Muscle layer of duodenum (tissue), 2 donors: Measurements from ENCODE around the gene MMP28.
"Not testable (repeated sequence)": the region's sequence is repeated elsewhere in the genome, so short reads cannot be mapped to it uniquely, and the experiment has no call there.

ENCODE experiments used
- H3K27ac ChIP-seq: one replicate; pipeline ENCODE4 v1.7.0; 2013; ENCODE audit warnings: mild to moderate bottlenecking, low read length
- H3K27me3 ChIP-seq: one replicate; pipeline ENCODE4 v1.7.0; 2013; ENCODE audit warnings: low read depth, mild to moderate bottlenecking, control low read depth, low read length
- H3K36me3 ChIP-seq, 2 donors: one replicate each; pipeline ENCODE4 v1.7.0; 2013; ENCODE audit warnings: low read length in 2 of 2, control low read depth in 1 of 2, mild to moderate bottlenecking in 1 of 2; ENCODE audit not compliant: insufficient read depth in 2 of 2, control insufficient read depth in 1 of 2
- H3K4me1 ChIP-seq, 2 donors: one replicate each; pipeline ENCODE4 v1.7.0; 2013; ENCODE audit warnings: low read length in 2 of 2, mild to moderate bottlenecking in 2 of 2, control low read depth in 1 of 2, moderate library complexity in 1 of 2; ENCODE audit not compliant: insufficient read depth in 2 of 2, control insufficient read depth in 1 of 2
- H3K4me3 ChIP-seq, 2 donors: one replicate each; pipeline ENCODE4 v1.7.0; 2013; ENCODE audit warnings: low read length in 2 of 2, low read depth in 1 of 2, mild to moderate bottlenecking in 1 of 2
- H3K9me3 ChIP-seq, 2 donors: one replicate each; pipeline ENCODE4 v1.7.0; 2013; ENCODE audit warnings: low read length in 2 of 2, control low read depth in 1 of 2, mild to moderate bottlenecking in 1 of 2; ENCODE audit not compliant: control insufficient read depth in 1 of 2
- donor health status: healthy.

MMP28 gene

DNA sequence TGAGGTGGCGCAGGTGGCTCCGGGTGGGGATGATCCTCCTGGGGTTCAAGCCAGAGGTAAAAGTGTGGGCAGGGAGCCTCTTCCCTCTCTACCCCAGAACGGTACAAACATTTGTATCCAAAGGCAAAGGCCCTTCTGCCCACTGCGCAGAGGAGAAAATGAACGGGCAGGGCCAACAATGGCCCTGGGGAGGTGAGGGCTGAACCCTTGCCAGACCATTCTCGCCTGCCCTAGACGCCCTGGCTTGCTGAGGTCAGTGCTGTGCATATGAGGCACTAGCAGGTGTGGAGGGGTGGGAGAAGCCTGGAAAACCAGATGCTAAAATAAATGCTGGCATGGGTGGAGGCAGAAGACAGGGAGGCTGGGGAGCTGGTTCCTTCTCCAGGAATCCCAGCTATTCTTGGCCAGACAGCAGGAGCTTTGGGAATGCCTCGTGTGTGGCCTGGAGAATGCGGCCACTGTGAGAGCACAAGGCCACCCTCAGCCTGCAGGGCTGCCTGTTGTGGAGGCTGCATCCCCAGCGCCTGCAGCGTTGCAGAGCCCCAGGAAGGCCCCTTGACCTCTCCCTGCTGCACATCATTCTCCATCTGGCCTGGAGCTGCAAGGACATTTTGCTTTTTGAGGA lies 30.2 kb downstream of the MMP28 start:
- no peak overlapping the region for H3K27ac ChIP-seq
- H3K9me3 ChIP-seq = no peaks in the 10 kb centered on the region
- peaks cover 0 to 15% of the 10 kb centered on the region in 2 donors for H3K4me1 ChIP-seq
- H3K36me3 ChIP-seq = no peaks in the 10 kb centered on the region
- H3K4me3 ChIP-seq = no peak overlapping the region
- no peaks in the 10 kb centered on the region for H3K27me3 ChIP-seq

DNA sequence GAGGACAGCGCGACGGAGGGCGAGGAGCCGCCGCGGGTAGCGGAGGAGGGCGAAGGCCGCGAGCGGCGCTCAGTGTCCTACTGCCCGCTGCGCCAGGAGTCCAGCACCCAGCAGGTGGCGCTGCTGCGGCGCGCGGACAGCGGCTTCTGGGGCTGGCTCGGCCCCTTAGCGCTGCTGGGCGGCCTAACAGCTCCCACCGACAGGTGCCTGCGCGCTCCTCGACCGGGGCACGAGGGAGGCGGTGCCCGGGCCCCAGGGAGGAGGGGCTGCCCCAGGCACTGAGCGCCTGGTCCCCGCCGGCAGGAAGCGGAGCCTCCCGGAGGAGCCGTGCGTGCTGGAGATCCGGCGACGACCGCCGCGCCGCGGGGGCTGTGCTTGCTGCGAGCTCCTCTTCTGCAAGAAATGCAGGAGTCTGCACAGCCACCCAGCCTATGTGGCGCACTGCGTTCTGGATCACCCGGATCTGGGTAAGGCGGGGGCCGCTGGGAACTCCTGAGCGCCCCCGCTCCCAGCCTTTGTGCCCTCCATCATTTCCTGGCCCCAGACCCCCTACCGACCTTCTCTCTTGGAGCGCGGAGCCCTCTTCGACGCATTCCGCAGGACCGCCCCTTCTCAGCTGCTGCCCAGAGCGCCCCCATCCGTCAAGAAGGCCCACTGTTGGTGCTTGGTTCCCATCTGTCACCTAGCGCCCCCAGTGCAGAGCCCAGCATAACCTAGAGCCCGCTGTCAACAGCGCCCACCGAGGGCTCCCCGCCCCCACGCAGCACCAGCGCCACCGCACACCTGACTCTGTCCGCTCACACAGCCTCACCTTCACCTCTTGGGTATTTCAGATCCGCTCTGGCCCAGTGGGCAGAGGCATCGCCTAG lies 31.1 kb downstream of the MMP28 start:
- Histone ChIP-seq H3K27ac (no peak overlapping the region), H3K36me3 (no peaks in the 10 kb centered on the region), H3K4me1 (peaks cover 0 to 15% of the 10 kb centered on the region in 2 donors), H3K4me3 (peak overlapping the region; percentile 26 to 73), H3K9me3 (no peaks in the 10 kb centered on the region), H3K27me3 (no peaks in the 10 kb centered on the region)

DNA sequence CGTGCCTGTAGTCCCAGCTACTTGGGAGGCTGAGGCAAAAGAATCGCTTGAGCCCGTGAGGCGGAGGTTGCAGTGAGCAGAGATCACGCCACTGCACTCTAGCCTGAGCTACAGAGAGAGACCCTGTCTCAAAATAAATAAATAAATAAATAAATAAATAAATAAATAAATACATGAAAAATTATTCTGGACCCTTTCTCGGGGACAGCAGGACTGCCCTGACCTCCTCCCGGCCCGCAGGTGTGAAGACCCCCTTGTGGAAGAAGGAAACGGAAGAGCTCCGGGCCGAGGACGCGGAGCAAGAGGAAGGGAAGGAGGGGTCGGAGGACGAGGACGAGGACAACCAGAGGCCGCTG lies 31.7 kb downstream of the MMP28 start:
- H3K4me1 ChIP-seq = peaks cover 0 to 15% of the 10 kb centered on the region in 2 donors
- no peaks in the 10 kb centered on the region for H3K9me3 ChIP-seq
- H3K4me3 ChIP-seq = peak overlapping the region in 1 of 2 donors; percentile 73
- H3K27me3 ChIP-seq = no peaks in the 10 kb centered on the region
- H3K27ac ChIP-seq = no peak overlapping the region
- no peaks in the 10 kb centered on the region for H3K36me3 ChIP-seq

- Histone ChIP-seq H3K4me3 (no peak overlapping the region), H3K27ac (no peak overlapping the region), H3K9me3 (no peaks in the 10 kb centered on the region), H3K36me3 (no peaks in the 10 kb centered on the region), H3K4me1 (peaks cover 0 to 15% of the 10 kb centered on the region in 2 donors), H3K27me3 (no peaks in the 10 kb centered on the region)
Observed at GRCh38 chr17:35761601-35762000, 33.8 kb downstream of the MMP28 start.

DNA sequence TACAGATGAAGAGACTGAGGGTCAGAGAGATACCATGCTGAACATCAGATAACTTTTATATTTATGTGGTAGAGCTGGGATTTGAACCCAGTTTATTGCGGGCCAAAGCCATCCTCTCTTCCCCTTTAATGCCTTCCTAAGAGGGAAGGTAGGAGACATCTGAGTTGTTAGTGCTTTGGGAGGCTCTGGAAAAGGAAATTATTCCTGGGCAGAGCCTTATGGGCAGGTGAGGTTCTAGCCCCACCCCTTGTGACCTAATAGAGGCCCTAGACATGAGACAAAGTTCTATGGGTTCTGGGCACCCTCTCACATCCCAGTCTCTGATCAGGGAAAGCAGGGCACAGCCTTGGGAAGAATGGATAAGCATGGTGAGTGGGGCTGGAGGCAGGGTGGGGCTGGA lies 34.9 kb downstream of the MMP28 start, which contains the start of gene C17orf50:
Gene C17orf50, plus strand, starts transcription at position 301 of the 400 bp plus-strand sequence. Its CDS starts 55 bp downstream, at position 356.
- H3K27ac ChIP-seq = no peak within 1 kb of the TSS
- H3K4me1 ChIP-seq = peaks cover 0 to 14% of the 10 kb centered on the region in 2 donors
- no peaks in the 10 kb centered on the region for H3K9me3 ChIP-seq
- no peak within 1 kb of the TSS for H3K4me3 ChIP-seq
- H3K27me3 ChIP-seq = no peaks in the 10 kb centered on the region
- no peaks in the 10 kb centered on the region for H3K36me3 ChIP-seq

DNA sequence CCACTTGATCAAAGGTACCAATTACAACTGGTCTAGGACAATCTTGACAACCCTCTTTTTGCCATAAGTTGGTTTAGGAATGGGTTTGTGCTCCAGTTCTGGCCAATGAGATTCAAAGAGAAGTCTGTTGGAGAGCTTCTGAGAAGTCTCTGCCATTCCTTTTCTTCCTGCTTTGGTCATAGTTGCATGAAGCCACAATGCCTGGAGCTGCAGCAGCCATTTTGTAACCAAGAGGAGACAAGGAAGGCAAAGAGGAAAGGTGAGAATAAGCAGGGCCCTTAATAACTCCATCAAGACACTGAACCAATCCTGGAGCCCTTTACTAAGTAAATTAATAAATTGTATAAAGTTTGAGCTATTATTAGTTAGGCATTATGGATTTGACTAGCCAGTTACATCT lies 38.2 kb downstream of the MMP28 start:
- Histone ChIP-seq H3K27me3 (no peaks in the 10 kb centered on the region), H3K9me3 (no peaks in the 10 kb centered on the region), H3K27ac (no peak overlapping the region), H3K4me1 (peaks cover 0 to 12% of the 10 kb centered on the region in 2 donors), H3K4me3 (no peak overlapping the region), H3K36me3 (no peaks in the 10 kb centered on the region)

- Histone ChIP-seq H3K27me3 (peaks cover 20% of the 10 kb centered on the region), H3K27ac (no peak within 1 kb of the TSS), H3K9me3 (no peaks in the 10 kb centered on the region), H3K4me3 (no peak within 1 kb of the TSS), H3K4me1 (peaks cover 0 to 21% of the 10 kb centered on the region in 2 donors), H3K36me3 (no peaks in the 10 kb centered on the region)
Observed at GRCh38 chr17:35752945-35753764, 42.3 kb downstream of the MMP28 start, which contains the start of gene GAS2L2. Gene GAS2L2, minus strand, starts transcription at chr17:35753239. Its CDS starts 389 bp downstream, at chr17:35752850.

GRCh38 chr17:35752471-35752870 lies 43.0 kb downstream of the MMP28 start:
- H3K36me3 ChIP-seq = no peaks in the 10 kb centered on the region
- H3K4me1 ChIP-seq = peaks cover 0 to 21% of the 10 kb centered on the region in 2 donors
- H3K27ac ChIP-seq = no peak overlapping the region
- H3K9me3 ChIP-seq = no peaks in the 10 kb centered on the region
- H3K4me3 ChIP-seq = no peak overlapping the region
- H3K27me3 ChIP-seq = peaks cover 20% of the 10 kb centered on the region

DNA sequence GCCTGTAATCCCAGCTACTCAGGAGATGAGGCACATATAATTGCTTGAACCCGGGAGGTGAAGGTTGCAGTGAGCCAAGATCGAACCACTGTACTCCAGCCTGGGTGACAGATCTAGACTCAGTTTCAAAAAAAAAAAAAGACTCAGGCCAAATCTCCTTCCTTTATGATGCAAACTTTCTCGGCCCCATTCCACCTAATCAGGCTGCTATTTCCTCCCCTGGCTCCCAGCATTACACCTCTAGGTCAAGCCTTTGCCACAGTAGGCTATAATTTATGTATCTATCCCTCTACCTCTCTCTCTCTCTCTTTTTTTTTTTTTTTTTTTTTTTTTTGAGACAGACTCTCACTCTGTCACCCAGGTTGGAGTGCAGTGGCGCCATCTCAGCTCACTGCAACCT lies 43.9 kb downstream of the MMP28 start:
- not testable (repeated sequence) for H3K36me3 ChIP-seq, H3K4me3 ChIP-seq, H3K9me3 ChIP-seq, H3K27ac ChIP-seq
- peaks cover 0 to 21% of the 10 kb centered on the region in 2 donors for H3K4me1 ChIP-seq
- H3K27me3 ChIP-seq = peaks cover 20% of the 10 kb centered on the region

GRCh38 chr17:35750526-35751395 lies 44.7 kb downstream of the MMP28 start:
- Histone ChIP-seq H3K27me3 (peaks cover 20% of the 10 kb centered on the region), H3K9me3 (no peaks in the 10 kb centered on the region), H3K36me3 (no peaks in the 10 kb centered on the region), H3K27ac (no peak overlapping the region), H3K4me3 (no peak overlapping the region), H3K4me1 (peaks cover 0 to 21% of the 10 kb centered on the region in 2 donors)
